A172 (cell line): Measurements from ENCODE around the gene ATRNL1. TPM values are rescaled to one million over a fixed set of nuclear protein-coding genes. Genes with fewer than 3 reads are reported as not detected.

ENCODE experiments used
- DNase-seq: peaks from one replicate; pipeline ENCODE4 v3.0.0-alpha.2; 2015; ENCODE audit warnings: low spot score
- total RNA-seq: library from RNA; depleted of rRNA; stranded (reverse); fragments of >200 nt; shearing (Covaris generic); gene quantifications from 2 replicates; pipeline ENCODE4 v1.2.3, GENCODE V29; 2014; rRNA removed

The ATRNL1 gene, protein sequence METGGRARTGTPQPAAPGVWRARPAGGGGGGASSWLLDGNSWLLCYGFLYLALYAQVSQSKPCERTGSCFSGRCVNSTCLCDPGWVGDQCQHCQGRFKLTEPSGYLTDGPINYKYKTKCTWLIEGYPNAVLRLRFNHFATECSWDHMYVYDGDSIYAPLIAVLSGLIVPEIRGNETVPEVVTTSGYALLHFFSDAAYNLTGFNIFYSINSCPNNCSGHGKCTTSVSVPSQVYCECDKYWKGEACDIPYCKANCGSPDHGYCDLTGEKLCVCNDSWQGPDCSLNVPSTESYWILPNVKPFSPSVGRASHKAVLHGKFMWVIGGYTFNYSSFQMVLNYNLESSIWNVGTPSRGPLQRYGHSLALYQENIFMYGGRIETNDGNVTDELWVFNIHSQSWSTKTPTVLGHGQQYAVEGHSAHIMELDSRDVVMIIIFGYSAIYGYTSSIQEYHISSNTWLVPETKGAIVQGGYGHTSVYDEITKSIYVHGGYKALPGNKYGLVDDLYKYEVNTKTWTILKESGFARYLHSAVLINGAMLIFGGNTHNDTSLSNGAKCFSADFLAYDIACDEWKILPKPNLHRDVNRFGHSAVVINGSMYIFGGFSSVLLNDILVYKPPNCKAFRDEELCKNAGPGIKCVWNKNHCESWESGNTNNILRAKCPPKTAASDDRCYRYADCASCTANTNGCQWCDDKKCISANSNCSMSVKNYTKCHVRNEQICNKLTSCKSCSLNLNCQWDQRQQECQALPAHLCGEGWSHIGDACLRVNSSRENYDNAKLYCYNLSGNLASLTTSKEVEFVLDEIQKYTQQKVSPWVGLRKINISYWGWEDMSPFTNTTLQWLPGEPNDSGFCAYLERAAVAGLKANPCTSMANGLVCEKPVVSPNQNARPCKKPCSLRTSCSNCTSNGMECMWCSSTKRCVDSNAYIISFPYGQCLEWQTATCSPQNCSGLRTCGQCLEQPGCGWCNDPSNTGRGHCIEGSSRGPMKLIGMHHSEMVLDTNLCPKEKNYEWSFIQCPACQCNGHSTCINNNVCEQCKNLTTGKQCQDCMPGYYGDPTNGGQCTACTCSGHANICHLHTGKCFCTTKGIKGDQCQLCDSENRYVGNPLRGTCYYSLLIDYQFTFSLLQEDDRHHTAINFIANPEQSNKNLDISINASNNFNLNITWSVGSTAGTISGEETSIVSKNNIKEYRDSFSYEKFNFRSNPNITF (N-terminal part only)
- 11.4 and 15.2 TPM in 2 replicates for total RNA-seq

- DNase-seq, result peak; percentile 22
Observed at GRCh38 chr10:115093286-115093775, at the start of gene ATRNL1. Gene ATRNL1 (plus strand): TSS chr10:115093365. CDS start chr10:115093751, 386 bp downstream.

GRCh38 chr10:115043719-115044118, 49.4 kb upstream of the ATRNL1 start:
- DNase-seq, result no peak

- no peak for DNase-seq
Observed at GRCh38 chr10:115044891-115045290, 48.3 kb upstream of the ATRNL1 start.

DNA sequence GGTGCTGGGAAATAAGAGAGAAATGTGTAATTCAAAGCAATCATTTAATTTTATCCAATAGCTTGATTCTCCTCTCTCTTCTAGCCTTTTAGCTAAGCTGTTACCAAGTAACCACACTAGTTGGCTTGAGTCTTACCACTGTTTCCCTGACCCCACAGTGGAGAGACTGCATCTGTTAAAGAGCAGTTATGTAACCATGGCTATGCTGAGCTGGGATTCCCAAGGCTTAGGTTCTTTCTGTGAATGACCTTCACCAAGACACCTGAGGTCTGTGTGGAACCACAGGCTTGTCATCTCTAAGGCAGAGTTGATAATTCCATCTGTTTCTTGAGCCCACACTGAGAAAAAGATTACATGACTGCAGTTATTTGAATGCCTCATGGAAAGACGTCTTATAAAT, 47.7 kb upstream of the ATRNL1 start:
- no peak for DNase-seq

DNA sequence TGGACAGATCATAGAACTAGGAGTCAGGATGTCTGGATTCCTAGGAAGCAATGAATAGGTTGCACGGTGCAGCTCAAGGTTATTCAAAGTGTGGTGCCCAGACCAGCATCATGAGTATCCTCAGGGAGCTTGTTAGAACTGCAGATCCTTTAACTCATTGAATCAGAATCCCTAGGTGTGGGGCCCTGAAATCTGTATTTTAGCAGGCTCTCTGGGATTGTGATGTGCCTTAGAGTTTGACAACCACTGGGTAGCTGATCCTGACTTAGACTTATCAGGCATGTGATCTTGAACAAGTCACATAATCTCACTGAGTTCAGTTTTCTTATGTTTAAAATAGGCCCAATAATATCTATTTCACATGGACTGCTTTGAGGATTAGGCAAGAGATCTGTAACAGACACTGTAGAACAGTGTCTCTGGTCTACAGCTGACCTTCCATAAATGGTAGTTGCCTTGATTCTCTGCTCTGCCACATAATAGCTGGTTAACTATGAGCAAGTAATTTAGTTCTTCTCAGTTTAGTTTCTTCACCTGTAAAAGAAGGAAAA, 46.4 kb upstream of the ATRNL1 start:
- no peak for DNase-seq

DNA sequence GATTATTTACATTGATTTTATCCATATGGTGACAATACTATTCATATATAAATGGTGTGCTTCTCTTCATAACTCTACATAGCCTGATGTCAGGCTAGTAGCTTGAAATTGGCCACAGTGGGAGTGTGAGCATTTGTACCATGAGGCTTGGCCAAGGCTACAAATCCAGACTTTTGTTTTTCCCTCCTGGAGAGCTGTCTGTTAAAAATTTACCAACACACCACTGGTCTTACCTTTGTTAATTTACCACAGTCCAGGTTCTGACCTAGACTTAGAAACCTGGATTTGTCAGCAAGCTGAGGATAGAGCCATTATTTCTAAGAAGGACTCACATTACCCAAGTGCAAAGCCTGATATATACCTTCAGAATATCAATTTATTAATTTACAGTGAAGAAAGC, 45.5 kb upstream of the ATRNL1 start:
- no peak for DNase-seq

DNA sequence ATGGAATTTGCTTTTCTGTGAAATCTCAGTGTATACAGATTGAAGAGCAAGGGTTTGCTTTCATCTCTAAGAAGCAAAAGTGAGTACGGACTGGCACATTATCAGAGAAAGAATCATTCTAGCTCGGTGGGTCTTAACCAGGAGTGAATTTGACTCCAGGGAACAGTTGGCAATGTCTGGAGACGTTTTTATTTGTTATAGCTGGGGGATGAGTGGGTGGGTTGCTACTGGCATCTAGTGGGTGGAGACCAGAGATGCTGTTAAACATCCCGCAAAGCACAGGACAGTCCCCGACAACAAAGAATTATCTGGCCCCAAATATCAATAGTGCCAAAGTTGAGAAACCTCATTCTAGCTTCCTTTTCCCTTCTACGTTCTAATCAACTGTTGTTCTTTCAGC, 43.8 kb upstream of the ATRNL1 start:
- no peak for DNase-seq

DNA sequence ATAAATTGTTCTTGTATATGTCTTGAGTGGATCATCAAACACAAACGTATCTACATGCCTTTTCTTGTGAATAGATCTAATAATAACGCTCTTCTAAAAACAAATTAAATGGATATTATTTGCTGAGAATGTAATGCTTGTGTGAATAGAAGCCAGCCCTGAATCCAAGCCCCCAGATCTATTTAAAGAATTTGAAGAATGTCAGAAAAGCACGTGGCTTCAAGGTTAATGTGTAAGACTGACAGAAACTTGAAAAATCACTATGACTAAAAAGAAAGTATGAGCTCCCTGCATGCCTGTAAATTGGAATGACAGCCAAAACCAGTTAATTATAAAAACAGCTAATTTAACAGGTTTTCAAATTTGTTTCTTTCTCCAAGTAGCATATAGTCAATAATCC, 43.2 kb upstream of the ATRNL1 start:
- peak; percentile 42 for DNase-seq

DNA sequence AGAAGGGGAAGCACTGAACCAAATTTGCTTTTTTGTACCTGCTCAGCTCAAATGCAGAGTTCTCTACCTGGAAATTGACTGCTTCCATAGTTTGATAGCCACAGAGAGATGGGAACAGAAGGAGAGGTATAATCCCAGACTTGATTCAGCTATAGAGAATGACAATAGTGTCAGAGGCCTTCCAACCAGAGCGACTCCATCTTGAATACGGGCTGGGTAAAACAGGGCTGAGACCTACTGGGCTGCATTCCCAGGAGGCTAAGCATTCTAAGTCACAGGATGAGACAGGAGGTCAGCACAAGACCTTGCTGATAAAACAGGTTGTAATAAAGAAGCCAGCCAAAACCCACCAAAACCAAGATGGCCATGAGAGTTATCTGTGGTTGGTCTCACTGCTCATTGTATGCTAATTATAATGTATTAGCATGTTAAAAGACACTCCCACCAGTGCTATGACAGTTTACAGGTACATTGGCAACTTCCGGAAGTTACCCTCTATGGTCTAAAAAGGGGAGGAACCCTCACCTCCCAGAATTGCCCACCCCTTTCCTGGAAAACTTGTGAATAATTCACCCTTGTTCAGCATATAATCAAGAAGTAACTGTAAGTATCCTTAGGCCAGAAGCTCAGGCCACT, 42.7 kb upstream of the ATRNL1 start:
- no peak for DNase-seq

GRCh38 chr10:115051216-115051615, 41.9 kb upstream of the ATRNL1 start:
- DNase-seq, result no peak

- peak; percentile 10 for DNase-seq
Observed at GRCh38 chr10:115052226-115052625, 40.9 kb upstream of the ATRNL1 start.

DNA sequence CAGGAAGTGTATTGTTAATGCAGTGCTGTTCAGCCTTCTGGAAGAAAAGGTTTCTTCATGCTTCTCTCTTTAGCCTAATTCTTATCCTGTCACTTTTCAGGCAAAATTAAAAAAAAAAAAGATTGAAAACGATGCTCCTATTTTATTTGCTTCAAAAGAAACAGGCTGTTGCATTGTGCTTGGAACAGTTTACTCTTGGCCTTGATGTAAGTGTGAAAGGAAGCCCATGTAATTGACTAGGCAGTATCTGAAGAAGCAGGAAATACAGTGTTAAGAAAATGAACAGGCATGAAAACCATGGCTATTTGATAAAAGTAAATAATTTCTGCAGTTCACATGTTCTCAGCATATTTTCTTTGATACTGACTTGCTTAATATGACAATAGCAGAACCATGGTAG, 40.4 kb upstream of the ATRNL1 start:
- no peak for DNase-seq

- no peak for DNase-seq
Observed at GRCh38 chr10:115056186-115056585, 37.0 kb upstream of the ATRNL1 start.

GRCh38 chr10:115059301-115059898, 33.8 kb upstream of the ATRNL1 start:
- no peak for DNase-seq

- no peak for DNase-seq
Observed at GRCh38 chr10:115063701-115064658, 29.2 kb upstream of the ATRNL1 start.

DNA sequence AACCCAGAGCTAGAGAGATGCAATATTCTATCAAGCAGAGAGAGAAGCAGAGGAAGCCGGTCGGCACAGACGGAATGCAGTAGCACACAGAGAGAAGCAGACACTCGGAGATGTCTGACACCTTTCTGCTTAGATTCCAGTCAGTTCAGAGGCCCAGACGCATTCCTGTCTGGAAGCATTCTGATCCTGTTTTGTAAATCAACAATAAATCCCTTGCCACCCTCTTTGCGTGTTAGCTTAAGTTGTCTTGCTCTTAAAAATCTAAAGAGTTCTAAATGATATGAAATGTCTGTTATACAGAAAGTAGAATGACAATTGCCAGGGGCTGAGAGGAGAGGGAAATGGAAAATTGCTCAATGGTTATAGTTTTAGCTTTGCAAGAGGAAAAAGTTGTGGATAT, 27.4 kb upstream of the ATRNL1 start:
- no peak for DNase-seq

DNA sequence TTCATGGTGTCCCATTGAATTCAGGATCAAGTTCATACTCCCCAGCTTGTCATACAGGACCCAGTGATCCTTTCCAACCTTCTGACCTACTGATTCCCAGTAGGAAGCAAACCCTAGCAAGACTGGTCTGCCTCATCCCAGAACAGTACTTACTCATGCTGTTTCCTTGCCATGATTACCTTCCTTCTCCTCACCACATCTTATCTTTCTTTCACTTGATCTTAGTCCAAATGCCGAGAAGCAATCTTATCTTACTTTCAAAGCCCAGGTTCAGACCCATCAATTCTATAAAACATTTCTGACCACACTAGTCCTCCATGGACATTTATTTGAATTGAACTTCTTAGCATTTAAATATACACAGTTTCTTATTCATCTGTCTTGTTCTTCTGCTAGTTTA, 26.6 kb upstream of the ATRNL1 start:
- no peak for DNase-seq

GRCh38 chr10:115073796-115074195, 19.4 kb upstream of the ATRNL1 start:
- DNase-seq, result no peak

DNA sequence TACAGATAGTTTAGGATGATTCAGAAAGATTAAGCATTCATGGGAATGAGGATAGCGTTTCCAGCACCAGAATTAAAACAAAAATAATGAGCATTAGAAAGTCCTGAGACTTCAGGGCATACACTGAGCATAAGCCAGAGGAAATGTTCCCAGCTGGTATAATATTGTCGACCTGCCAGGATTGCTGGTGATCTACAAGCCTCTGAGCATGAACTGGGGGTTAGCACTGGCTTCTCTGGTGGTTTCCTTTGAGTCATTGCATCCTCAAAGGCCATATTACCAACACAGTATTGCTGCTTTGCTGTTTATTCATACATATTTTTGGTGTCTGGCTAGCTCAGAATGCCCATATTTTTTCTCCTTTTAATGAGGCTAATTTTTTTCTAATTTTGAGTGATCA, 10.7 kb upstream of the ATRNL1 start:
- peak; percentile 66 for DNase-seq
